ENCODE data around the gene HIVEP1.

HIVEP1 gene

GRCh38 chr6:12182676-12183075, 170.6 kb downstream of the HIVEP1 start:
- FAIRE-seq (no peak), DNase-seq (ENCODE audit: insufficient read length) (no peak)
- TF ChIP-seq POLR2A (IDR thresholded peaks at IDR 0.05; ENCODE audit: low read depth, low read length) (no peak), TAF1 (IDR thresholded peaks at IDR 0.05; ENCODE audit: borderline replicate concordance, low read depth, low read length) (no peak), POLR2AphosphoS5 (IDR thresholded peaks at IDR 0.05; ENCODE audit: low read depth, low read length) (no peak)

- DNase-seq (ENCODE audit: insufficient read length), result no peak
- TF ChIP-seq POLR2A (IDR thresholded peaks at IDR 0.05; ENCODE audit: low read depth, low read length) (no peak), TAF1 (IDR thresholded peaks at IDR 0.05; ENCODE audit: borderline replicate concordance, low read depth, low read length) (no peak)
- no peak for FAIRE-seq
These were observed 173.1 kb downstream of the HIVEP1 start for GRCh38 chr6:12185081-12185673.

- TF ChIP-seq POLR2A (IDR thresholded peaks at IDR 0.05; ENCODE audit: low read depth, low read length) (no peak), POLR2AphosphoS5 (IDR thresholded peaks at IDR 0.05; ENCODE audit: low read depth, low read length) (no peak), TAF1 (IDR thresholded peaks at IDR 0.05; ENCODE audit: borderline replicate concordance, low read depth, low read length) (no peak)
- no peak for FAIRE-seq
- DNase-seq (ENCODE audit: insufficient read length), result no peak
These were observed 174.4 kb downstream of the HIVEP1 start for GRCh38 chr6:12186528-12186927.

GRCh38 chr6:12189150-12189549, 177.0 kb downstream of the HIVEP1 start:
- no peak for DNase-seq (ENCODE audit: insufficient read length)
- no peak for FAIRE-seq
- TF ChIP-seq POLR2AphosphoS5 (IDR thresholded peaks at IDR 0.05; ENCODE audit: low read depth, low read length), result no peak

- FAIRE-seq, result no peak
- TF ChIP-seq TAF1 (IDR thresholded peaks at IDR 0.05; ENCODE audit: borderline replicate concordance, low read depth, low read length), result no peak
- no peak for TF ChIP-seq POLR2AphosphoS5 (IDR thresholded peaks at IDR 0.05; ENCODE audit: low read depth, low read length)
- no peak for DNase-seq (ENCODE audit: insufficient read length)
These were observed 177.5 kb downstream of the HIVEP1 start for GRCh38 chr6:12189661-12190060.

GRCh38 chr6:12190252-12190651, 178.1 kb downstream of the HIVEP1 start:
- DNase-seq (ENCODE audit: insufficient read length), result no peak
- FAIRE-seq, result no peak
- no peak for TF ChIP-seq POLR2A (IDR thresholded peaks at IDR 0.05; ENCODE audit: low read depth, low read length)
- no peak for TF ChIP-seq POLR2AphosphoS5 (IDR thresholded peaks at IDR 0.05; ENCODE audit: low read depth, low read length)
- TF ChIP-seq TAF1 (IDR thresholded peaks at IDR 0.05; ENCODE audit: borderline replicate concordance, low read depth, low read length), result no peak

- no peak for TF ChIP-seq TAF1 (IDR thresholded peaks at IDR 0.05; ENCODE audit: borderline replicate concordance, low read depth, low read length)
- TF ChIP-seq POLR2AphosphoS5 (IDR thresholded peaks at IDR 0.05; ENCODE audit: low read depth, low read length), result no peak
- TF ChIP-seq POLR2A (IDR thresholded peaks at IDR 0.05; ENCODE audit: low read depth, low read length), result no peak
- DNase-seq (ENCODE audit: insufficient read length) (no peak), FAIRE-seq (no peak)
These were observed 184.3 kb downstream of the HIVEP1 start for GRCh38 chr6:12196326-12196936.

- FAIRE-seq (no peak), DNase-seq (ENCODE audit: insufficient read length) (no peak)
- TF ChIP-seq POLR2A (IDR thresholded peaks at IDR 0.05; ENCODE audit: low read depth, low read length) (no peak), POLR2AphosphoS5 (IDR thresholded peaks at IDR 0.05; ENCODE audit: low read depth, low read length) (no peak), TAF1 (IDR thresholded peaks at IDR 0.05; ENCODE audit: borderline replicate concordance, low read depth, low read length) (no peak)
These were observed 186.7 kb downstream of the HIVEP1 start for GRCh38 chr6:12198851-12199250.

- no peak for FAIRE-seq
These were observed 188.0 kb downstream of the HIVEP1 start for GRCh38 chr6:12200015-12200564.

GRCh38 chr6:12200761-12201160, 188.6 kb downstream of the HIVEP1 start:
- DNase-seq (ENCODE audit: insufficient read length) (no peak), FAIRE-seq (no peak)
- no peak for TF ChIP-seq POLR2AphosphoS5 (IDR thresholded peaks at IDR 0.05; ENCODE audit: low read depth, low read length)
- no peak for TF ChIP-seq POLR2A (IDR thresholded peaks at IDR 0.05; ENCODE audit: low read depth, low read length)
- no peak for TF ChIP-seq TAF1 (IDR thresholded peaks at IDR 0.05; ENCODE audit: borderline replicate concordance, low read depth, low read length)

More at GRCh38 chr6:12200015-12200564, 188.0 kb downstream of the HIVEP1 start:
- DNase-seq (ENCODE audit: insufficient read length), result no peak
- TF ChIP-seq TAF1 (IDR thresholded peaks at IDR 0.05; ENCODE audit: borderline replicate concordance, low read depth, low read length) (no peak), POLR2AphosphoS5 (IDR thresholded peaks at IDR 0.05; ENCODE audit: low read depth, low read length) (no peak), POLR2A (IDR thresholded peaks at IDR 0.05; ENCODE audit: low read depth, low read length) (no peak)

- DNase-seq (ENCODE audit: insufficient read length) (no peak), FAIRE-seq (no peak)
- TF ChIP-seq POLR2AphosphoS5 (IDR thresholded peaks at IDR 0.05; ENCODE audit: low read depth, low read length) (no peak), POLR2A (IDR thresholded peaks at IDR 0.05; ENCODE audit: low read depth, low read length) (no peak), TAF1 (IDR thresholded peaks at IDR 0.05; ENCODE audit: borderline replicate concordance, low read depth, low read length) (no peak)
These were observed 190.9 kb downstream of the HIVEP1 start for GRCh38 chr6:12203001-12203400.

GRCh38 chr6:12208190-12208589, 196.1 kb downstream of the HIVEP1 start:
- DNase-seq (ENCODE audit: insufficient read length), result no peak
- peak; percentile 38 for FAIRE-seq

More at GRCh38 chr6:12208190-12208589, 196.1 kb downstream of the HIVEP1 start:
- TF ChIP-seq POLR2A (IDR thresholded peaks at IDR 0.05; ENCODE audit: low read depth, low read length), result no peak

Measured in GM12892 (cell line).